Fibroblast of skin of right quadriceps (primary cell): Measurements from ENCODE around the gene TRIM66.

Source experiments
- DNase-seq: peaks from one replicate; pipeline ENCODE4 v3.0.0-alpha.2; 2013

Gene TRIM66, protein sequence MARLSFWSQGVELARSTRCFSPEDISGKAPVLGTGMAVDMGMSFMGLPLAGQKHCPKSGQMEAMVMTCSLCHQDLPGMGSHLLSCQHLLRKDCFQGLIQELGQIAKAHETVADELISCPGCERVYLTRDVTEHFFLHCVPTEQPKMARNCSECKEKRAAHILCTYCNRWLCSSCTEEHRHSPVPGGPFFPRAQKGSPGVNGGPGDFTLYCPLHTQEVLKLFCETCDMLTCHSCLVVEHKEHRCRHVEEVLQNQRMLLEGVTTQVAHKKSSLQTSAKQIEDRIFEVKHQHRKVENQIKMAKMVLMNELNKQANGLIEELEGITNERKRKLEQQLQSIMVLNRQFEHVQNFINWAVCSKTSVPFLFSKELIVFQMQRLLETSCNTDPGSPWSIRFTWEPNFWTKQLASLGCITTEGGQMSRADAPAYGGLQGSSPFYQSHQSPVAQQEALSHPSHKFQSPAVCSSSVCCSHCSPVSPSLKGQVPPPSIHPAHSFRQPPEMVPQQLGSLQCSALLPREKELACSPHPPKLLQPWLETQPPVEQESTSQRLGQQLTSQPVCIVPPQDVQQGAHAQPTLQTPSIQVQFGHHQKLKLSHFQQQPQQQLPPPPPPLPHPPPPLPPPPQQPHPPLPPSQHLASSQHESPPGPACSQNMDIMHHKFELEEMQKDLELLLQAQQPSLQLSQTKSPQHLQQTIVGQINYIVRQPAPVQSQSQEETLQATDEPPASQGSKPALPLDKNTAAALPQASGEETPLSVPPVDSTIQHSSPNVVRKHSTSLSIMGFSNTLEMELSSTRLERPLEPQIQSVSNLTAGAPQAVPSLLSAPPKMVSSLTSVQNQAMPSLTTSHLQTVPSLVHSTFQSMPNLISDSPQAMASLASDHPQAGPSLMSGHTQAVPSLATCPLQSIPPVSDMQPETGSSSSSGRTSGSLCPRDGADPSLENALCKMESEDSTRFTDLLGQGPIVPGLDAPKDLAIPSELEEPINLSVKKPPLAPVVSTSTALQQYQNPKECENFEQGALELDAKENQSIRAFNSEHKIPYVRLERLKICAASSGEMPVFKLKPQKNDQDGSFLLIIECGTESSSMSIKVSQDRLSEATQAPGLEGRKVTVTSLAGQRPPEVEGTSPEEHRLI (N-terminal part only)

GRCh38 chr11:8682303-8683114 lies at the start of gene TRIM66, which contains the start of gene RPL27A:
Gene TRIM66 (minus strand): TSS chr11:8682665. CDS start chr11:8672274, 10,391 bp downstream.
Gene RPL27A (plus strand): TSS chr11:8682792. CDS start chr11:8682814, 22 bp downstream.
- peak; percentile 96 for DNase-seq

DNA sequence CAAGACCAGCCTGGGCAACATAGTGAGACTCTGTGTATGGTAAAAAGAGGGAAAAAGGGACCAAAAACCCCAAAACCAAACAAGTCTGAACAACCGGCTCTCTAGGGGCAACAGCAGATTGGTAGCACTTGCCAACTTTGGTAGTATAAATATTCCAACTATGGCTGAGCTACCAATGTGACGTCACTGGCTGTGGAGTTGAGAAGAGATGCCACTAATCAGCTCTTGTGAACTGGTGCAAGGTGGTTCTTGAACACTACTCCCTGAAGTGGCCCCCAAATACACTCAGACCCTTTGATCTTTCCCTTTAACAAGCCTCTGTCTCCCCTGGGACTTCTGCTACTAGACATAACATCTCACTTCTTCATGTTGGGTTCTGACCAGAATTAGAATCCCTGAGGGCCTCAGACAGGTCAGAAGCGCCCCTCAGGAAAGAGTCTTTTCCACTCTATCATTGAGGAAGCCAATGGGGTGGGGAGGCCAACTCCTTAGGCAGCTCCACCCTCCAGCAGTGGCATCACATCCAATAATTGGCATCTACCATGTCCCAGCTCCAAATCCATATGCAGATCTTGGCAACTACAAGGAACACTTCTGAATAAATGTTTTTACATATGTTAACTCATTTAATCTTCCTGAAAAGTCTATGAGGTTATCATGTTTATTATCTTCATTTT lies 49.3 kb upstream of the TRIM66 start:
- DNase-seq = no peak

DNA sequence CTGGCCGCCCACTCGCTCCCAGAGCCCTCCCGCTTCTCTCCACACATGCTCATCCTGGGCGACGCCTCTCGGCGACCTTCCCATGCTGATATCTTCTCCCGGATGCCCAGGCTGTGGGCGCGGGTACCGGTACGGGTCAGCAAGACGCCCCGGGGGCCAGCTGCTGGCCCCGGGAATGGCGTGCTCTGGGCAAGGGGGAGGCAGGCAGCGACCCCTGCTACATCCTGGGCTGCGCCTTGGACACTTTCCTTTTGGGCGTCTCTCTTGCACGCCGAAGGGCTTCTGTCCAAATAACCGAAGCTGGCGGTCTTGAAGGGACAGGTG lies 48.2 kb upstream of the TRIM66 start:
- no peak for DNase-seq

DNA sequence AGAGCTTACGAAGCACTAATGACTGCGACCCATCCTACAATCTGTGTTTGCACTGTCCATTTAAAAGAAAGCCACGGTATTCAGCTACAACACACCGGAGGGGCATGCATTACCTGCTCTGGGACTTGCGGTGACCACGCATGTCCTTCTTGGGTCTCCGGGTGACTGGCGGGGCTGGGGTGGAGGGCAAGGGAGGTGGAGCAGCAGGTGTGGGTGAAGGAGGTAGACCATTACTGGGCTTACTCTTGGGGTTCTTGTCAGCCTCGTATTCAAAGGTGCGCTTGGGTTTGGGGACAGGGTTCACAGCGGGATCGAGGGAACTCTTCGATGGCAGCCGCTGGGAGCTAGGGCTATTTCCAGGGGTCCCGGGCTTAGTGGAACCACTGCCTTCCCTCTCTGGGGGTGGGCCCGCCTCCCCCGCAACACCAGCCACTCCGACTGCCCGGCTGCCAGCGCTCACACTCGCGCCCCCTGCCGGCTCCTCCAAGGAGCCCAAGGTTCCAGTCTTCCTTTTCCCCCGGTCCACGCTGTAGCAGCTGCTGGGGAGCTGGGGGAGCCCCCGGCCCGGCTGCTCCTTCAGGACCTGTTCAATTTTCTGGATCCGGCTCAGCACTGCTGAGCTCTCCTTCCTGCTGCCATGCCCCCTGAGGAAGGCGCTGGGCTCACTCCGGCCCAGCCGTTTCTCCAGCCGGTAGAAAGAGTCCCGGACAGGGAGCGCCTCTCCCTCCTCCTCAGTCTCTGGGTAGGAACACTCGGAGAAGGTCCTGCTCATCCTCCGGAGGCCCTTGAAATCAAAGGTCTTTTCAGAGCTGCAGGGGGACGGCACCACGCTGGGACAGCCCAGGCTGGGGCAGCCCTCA lies 47.6 kb upstream of the TRIM66 start:
- DNase-seq = no peak

GRCh38 chr11:8729067-8729466 lies 46.6 kb upstream of the TRIM66 start:
- DNase-seq = no peak

- peak; percentile 80 for DNase-seq
Observed at GRCh38 chr11:8728563-8728962, 46.1 kb upstream of the TRIM66 start.

GRCh38 chr11:8726395-8726794 lies 43.9 kb upstream of the TRIM66 start:
- DNase-seq = no peak

DNA sequence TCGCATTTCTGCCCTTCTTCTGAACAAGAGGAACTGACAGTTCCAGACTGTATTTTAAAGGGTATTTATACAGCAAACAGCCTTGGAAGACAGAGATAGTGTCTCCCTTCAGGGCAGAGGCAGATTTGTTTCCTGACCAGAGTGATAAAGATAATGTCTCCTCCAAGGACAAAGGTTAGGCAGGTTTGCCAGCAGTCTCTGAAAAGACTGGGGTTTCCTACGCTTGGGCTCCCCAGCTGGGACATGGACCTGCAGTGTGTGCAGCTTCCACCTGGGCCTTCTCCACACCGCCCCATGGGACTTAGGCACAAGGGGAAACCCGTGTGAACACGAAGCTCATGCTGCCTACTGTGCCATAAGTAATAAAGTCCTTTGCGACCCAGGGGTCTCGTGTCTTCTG lies 42.2 kb upstream of the TRIM66 start:
- DNase-seq = no peak

GRCh38 chr11:8723711-8724110 lies 41.2 kb upstream of the TRIM66 start:
- DNase-seq = no peak

DNA sequence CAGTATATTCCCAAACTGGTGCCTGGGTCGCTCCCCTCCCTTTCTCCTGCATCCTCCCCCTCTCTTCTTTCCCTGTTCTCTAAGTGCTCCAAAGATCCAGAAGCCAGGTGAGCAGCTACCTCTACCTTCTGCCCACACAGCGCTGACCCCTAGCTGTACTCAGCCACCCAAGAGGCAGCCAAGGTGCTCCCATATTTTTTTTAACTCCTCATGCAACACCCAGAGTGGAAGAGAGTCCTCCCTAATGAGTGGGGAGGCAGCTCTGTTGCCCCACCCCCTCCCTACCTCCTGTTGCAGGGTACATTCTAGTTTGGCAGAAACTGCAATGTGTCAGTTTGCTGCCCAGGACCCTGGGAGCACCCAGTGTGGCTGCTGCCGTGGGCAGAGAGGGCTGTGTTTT lies 40.3 kb upstream of the TRIM66 start:
- no peak for DNase-seq

DNA sequence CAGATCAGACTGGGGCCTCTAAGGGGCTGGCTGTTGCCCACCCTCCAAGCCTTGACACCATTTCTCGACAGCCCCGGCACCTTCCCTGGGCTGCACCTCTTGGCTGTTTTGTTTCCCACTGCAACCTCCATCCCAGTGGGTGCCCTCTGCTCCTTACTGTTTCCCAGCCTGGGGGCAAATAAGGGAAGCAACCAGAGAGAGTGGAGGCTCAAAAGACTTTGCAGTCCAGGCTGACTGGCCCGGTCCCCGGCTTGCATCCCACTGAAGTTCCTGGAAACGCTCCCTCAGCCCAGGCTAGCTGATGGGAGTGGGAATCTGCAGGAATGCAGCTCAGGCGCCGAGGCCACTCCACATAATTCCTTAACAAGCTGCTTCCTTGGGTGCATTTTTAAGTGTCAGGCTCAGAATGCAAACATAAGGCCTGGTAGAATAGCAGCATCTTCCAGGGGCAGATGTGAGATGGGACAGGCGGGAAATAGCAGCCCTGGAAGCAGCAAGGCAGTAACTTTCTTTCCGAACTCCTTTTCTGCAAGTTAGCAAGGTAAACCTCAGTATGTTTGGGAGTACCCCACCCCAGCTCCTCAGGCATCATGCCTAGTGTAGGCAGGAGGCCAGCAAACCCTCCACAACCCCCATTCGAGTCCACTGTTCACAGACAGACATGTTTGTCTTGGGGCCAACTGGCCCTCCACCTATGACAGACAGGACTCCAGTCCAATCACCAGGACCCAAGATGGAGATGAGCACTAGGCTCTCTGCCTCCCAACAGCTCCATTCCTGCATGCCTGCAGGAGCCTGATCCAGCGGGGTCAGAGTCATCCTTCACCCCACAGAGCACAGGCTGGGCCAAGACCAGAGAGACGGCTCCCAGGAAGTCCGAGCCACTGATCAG lies 39.4 kb upstream of the TRIM66 start:
- DNase-seq = peak; percentile 78

- DNase-seq = no peak
Observed at GRCh38 chr11:8720868-8721608, 38.6 kb upstream of the TRIM66 start.

DNA sequence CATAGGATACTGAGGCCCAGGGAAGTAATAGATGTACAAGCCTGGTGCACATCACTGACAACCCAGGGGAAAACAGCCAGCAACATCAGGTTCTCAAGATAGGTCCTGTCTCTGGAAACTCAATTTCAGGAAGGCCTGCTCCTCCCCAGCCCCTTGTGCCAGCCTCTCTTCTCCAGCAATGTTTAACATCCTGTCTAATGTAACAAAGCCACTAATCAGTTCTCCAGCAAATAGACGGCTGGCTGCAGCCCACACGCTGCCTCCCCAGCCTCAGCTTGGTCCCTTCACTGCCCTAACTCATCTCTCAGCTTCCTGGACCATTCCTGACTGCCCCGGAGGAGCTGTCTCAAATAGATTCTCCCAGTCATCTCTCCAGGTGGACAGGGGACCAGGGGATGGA lies 37.9 kb upstream of the TRIM66 start:
- peak; percentile 22 for DNase-seq

DNA sequence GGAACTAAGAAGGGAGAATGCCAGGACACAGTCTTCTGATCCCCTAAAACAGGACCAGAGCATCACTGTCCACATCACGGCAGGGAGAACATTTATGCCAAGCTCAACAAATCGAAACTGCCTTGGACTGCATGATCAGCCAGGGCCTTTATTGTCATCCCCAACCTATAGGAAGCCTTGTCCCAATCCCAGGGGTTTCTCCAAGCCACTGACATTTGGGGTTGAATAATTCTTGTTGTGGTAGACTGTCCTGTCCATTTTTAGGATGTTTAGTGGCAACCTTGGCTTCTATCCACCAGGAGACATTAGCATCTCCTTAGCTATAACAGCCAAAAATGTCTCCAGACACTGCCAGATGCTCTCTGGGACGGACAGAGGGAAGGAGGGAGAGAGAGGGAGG lies 37.3 kb upstream of the TRIM66 start:
- no peak for DNase-seq

DNA sequence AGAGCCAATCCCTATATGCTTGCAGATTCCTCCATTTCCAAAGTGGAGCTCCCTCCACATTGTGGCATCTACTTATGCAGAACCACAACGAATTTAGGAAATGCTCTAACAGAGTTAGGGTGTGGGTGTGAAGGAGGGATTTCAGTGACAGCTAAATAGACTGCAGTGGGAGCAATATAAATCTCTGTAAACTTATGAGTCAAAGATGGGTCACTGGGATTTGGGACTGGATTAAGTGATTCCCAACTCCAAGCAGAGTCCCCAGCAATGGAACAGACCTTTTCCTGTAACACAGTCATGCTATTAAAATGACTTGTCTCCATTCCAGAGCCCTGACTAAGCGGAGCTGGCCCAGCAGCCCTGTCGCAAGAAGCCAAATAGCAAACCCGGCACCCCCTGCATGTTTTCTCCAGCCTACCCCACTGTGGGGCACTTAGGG lies 36.8 kb upstream of the TRIM66 start:
- peak; percentile 99 for DNase-seq

- peak; percentile 96 for DNase-seq
Observed at GRCh38 chr11:8717876-8718753, 35.6 kb upstream of the TRIM66 start.

GRCh38 chr11:8717544-8717875 lies 35.0 kb upstream of the TRIM66 start:
- no peak for DNase-seq

- no peak for DNase-seq
Observed at GRCh38 chr11:8715501-8715900, 33.0 kb upstream of the TRIM66 start.
